ENCODE measurements around the gene MX2. TPM values are rescaled to one million over a fixed set of nuclear protein-coding genes. Genes with fewer than 3 reads are reported as not detected.

Gene MX2
- total RNA-seq, 1 experiment from 2014 or later: 17.6 TPM

GRCh38 chr21:41379901-41380300, 18.1 kb downstream of the MX2 start:
- Mint-ChIP-seq H3K27ac (ENCODE audit: unreplicated experiment) (no peak overlapping the region), H3K4me3 (ENCODE audit: low read depth, unreplicated experiment) (no peak overlapping the region), H3K4me1 (ENCODE audit: low read depth, unreplicated experiment) (no peaks in the 10 kb centered on the region), H3K27me3 (ENCODE audit: unreplicated experiment) (peaks cover 22% of the 10 kb centered on the region), H3K9me3 (ENCODE audit: low read depth, unreplicated experiment) (no peaks in the 10 kb centered on the region), H3K36me3 (ENCODE audit: insufficient read depth, unreplicated experiment) (no peaks in the 10 kb centered on the region)
- no peak for DNase-seq
- CTCF ChIA-PET: no interaction called here
- no TSS peak for BruUV-seq (replicated peaks)
- TF ChIP-seq CTCF (IDR thresholded peaks at IDR 0.05; ENCODE audit: unreplicated experiment): no peak
- intact Hi-C loops (cut with micrococcal nuclease; ENCODE audit: unreplicated experiment): no loop called here

GRCh38 chr21:41381731-41382130, 19.9 kb downstream of the MX2 start:
- BruUV-seq (replicated peaks): no TSS peak
- Mint-ChIP-seq H3K27me3 (ENCODE audit: unreplicated experiment) (peaks cover 27% of the 10 kb centered on the region), H3K36me3 (ENCODE audit: insufficient read depth, unreplicated experiment) (no peaks in the 10 kb centered on the region), H3K4me3 (ENCODE audit: low read depth, unreplicated experiment) (no peak overlapping the region), H3K9me3 (ENCODE audit: low read depth, unreplicated experiment) (no peaks in the 10 kb centered on the region), H3K27ac (ENCODE audit: unreplicated experiment) (no peak overlapping the region), H3K4me1 (ENCODE audit: low read depth, unreplicated experiment) (no peaks in the 10 kb centered on the region)
- no peak for TF ChIP-seq CTCF (IDR thresholded peaks at IDR 0.05; ENCODE audit: unreplicated experiment)
- CTCF ChIA-PET: no interaction called here
- DNase-seq: no peak
- intact Hi-C loops (cut with micrococcal nuclease; ENCODE audit: unreplicated experiment): no loop called here

- no TSS peak for BruUV-seq (replicated peaks)
- Mint-ChIP-seq H3K36me3 (ENCODE audit: insufficient read depth, unreplicated experiment) (no peaks in the 10 kb centered on the region), H3K9me3 (ENCODE audit: low read depth, unreplicated experiment) (no peaks in the 10 kb centered on the region), H3K4me3 (ENCODE audit: low read depth, unreplicated experiment) (no peak overlapping the region), H3K27me3 (ENCODE audit: unreplicated experiment) (peaks cover 29% of the 10 kb centered on the region), H3K4me1 (ENCODE audit: low read depth, unreplicated experiment) (no peaks in the 10 kb centered on the region), H3K27ac (ENCODE audit: unreplicated experiment) (no peak overlapping the region)
- no peak for DNase-seq
- intact Hi-C loops (cut with micrococcal nuclease; ENCODE audit: unreplicated experiment): no loop called here
- no peak for TF ChIP-seq CTCF (IDR thresholded peaks at IDR 0.05; ENCODE audit: unreplicated experiment)
- CTCF ChIA-PET: no interaction called here
Observed at GRCh38 chr21:41387042-41387819, 25.4 kb downstream of the MX2 start.

- no peaks in the 10 kb centered on the region for H3K36me3 Mint-ChIP-seq (ENCODE audit: insufficient read depth, unreplicated experiment)
- no peaks in the 10 kb centered on the region for H3K4me1 Mint-ChIP-seq (ENCODE audit: low read depth, unreplicated experiment)
- H3K27ac Mint-ChIP-seq (ENCODE audit: unreplicated experiment): no peak overlapping the region
- TF ChIP-seq CTCF (IDR thresholded peaks at IDR 0.05; ENCODE audit: unreplicated experiment): no peak
- no peaks in the 10 kb centered on the region for H3K9me3 Mint-ChIP-seq (ENCODE audit: low read depth, unreplicated experiment)
- intact Hi-C loops (cut with micrococcal nuclease; ENCODE audit: unreplicated experiment): no loop called here
- CTCF ChIA-PET: no interaction called here
- BruUV-seq (replicated peaks): no TSS peak
- H3K27me3 Mint-ChIP-seq (ENCODE audit: unreplicated experiment): peaks cover 30% of the 10 kb centered on the region
- DNase-seq: no peak
- no peak overlapping the region for H3K4me3 Mint-ChIP-seq (ENCODE audit: low read depth, unreplicated experiment)
Observed at GRCh38 chr21:41387824-41388223, 26.0 kb downstream of the MX2 start.

Data from Calu3 (cell line).